ENCODE measurements around the gene SULT1A2.

SULT1A2 gene

GRCh38 chr16:28585674-28586073 lies 11.2 kb downstream of the SULT1A2 start:
- no peak for DNase-seq
- in situ Hi-C loops (cut with HindIII; ENCODE audit: low pct_ligation_motif_present, low sequenced_read_pairs): no loop called here
- Histone ChIP-seq H3K27ac (no peak overlapping the region), H3K4me3 (ENCODE audit: low read depth, low read length) (no peak overlapping the region), H3K36me3 (replicated peaks) (peaks cover 9% of the 10 kb centered on the region), H3K27me3 (replicated peaks) (no peaks in the 10 kb centered on the region)
- TF ChIP-seq CTCF (IDR thresholded peaks at IDR 0.05; ENCODE audit: low read depth, low read length, missing control alignments): no peak

- Histone ChIP-seq H3K27ac (no peak overlapping the region), H3K36me3 (replicated peaks) (peaks cover 2% of the 10 kb centered on the region), H3K4me3 (ENCODE audit: low read depth, low read length) (no peak overlapping the region), H3K27me3 (replicated peaks) (no peaks in the 10 kb centered on the region)
- in situ Hi-C loops (cut with HindIII; ENCODE audit: low pct_ligation_motif_present, low sequenced_read_pairs): no loop called here
- DNase-seq: no peak
- no peak for TF ChIP-seq CTCF (IDR thresholded peaks at IDR 0.05; ENCODE audit: low read depth, low read length, missing control alignments)
Observed at GRCh38 chr16:28580726-28581315, 16.0 kb downstream of the SULT1A2 start.

GRCh38 chr16:28575446-28576109 lies 21.3 kb downstream of the SULT1A2 start:
- in situ Hi-C loops (cut with HindIII; ENCODE audit: low pct_ligation_motif_present, low sequenced_read_pairs): no loop called here
- Histone ChIP-seq H3K27me3 (replicated peaks) (no peaks in the 10 kb centered on the region), H3K36me3 (replicated peaks) (no peaks in the 10 kb centered on the region), H3K4me3 (ENCODE audit: low read depth, low read length) (no peak overlapping the region), H3K27ac (no peak overlapping the region)
- no peak for TF ChIP-seq CTCF (IDR thresholded peaks at IDR 0.05; ENCODE audit: low read depth, low read length, missing control alignments)
- DNase-seq: no peak

GRCh38 chr16:28574925-28575324 lies 21.9 kb downstream of the SULT1A2 start:
- DNase-seq: no peak
- Histone ChIP-seq H3K27me3 (replicated peaks) (no peaks in the 10 kb centered on the region), H3K27ac (no peak overlapping the region), H3K36me3 (replicated peaks) (no peaks in the 10 kb centered on the region), H3K4me3 (ENCODE audit: low read depth, low read length) (no peak overlapping the region)
- in situ Hi-C loops (cut with HindIII; ENCODE audit: low pct_ligation_motif_present, low sequenced_read_pairs): no loop called here
- TF ChIP-seq CTCF (IDR thresholded peaks at IDR 0.05; ENCODE audit: low read depth, low read length, missing control alignments): no peak

GRCh38 chr16:28573738-28574718 lies 22.8 kb downstream of the SULT1A2 start:
- TF ChIP-seq CTCF (IDR thresholded peaks at IDR 0.05; ENCODE audit: low read depth, low read length, missing control alignments): no peak
- no peak overlapping the region for H3K27ac ChIP-seq
- in situ Hi-C loops (cut with HindIII; ENCODE audit: low pct_ligation_motif_present, low sequenced_read_pairs): no loop called here
- DNase-seq: no peak
- no peaks in the 10 kb centered on the region for H3K27me3 ChIP-seq (replicated peaks)
- no peaks in the 10 kb centered on the region for H3K36me3 ChIP-seq (replicated peaks)
- no peak overlapping the region for H3K4me3 ChIP-seq (ENCODE audit: low read depth, low read length)
